Pons (tissue), 1 donor: ENCODE measurements around the gene SLC48A1.
"Not testable (repeated sequence)": the region's sequence is repeated elsewhere in the genome, so short reads cannot be mapped to it uniquely, and the experiment has no call there.

Source experiments
- DNase-seq: peaks from one replicate; pipeline ENCODE4 v3.0.0-alpha.2; 2016; ENCODE audit warnings: low spot score

SLC48A1 gene

DNA sequence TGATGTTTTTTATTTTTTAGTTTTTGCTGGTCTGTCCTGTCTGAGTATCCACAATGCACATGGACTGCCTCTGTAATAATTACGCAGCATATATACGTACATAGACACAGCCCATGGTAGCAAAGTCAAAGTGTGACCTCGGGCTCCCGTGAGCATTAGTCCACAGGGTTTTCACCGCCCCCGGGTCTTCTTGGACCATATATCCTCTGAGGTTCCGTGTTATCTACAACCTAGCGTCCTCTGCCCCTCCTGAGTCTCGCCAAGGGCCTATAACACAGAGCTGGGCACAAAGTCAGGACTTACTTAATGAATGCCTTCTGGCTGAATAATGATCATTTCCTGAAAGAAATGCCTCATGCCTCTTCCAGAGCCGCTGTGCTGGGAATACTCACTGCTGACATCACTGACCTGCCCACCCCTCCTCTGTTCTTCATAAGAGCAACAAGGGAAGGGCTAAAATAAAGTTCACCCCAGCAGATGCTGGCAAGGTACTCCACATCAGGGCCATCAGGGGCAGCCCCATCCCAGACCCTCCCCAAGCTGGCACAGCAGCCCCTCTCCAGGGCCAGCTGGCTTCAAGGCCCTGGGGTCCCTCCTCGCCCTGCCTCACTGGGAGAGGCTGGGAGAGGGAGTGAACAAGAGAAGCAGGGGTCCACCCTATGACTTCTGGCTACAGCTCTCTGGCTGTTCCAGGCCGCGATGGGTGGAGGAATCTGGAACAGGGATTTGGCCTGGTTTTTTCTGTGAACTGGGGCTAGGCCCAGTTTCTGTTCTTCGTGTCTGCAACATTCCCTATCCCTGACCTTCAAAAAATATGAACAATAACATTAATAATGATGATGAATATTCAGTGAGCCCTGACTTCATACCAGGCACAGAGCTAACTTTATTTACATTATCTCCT, 38.8 kb downstream of the SLC48A1 start:
- DNase-seq, result no peak

DNA sequence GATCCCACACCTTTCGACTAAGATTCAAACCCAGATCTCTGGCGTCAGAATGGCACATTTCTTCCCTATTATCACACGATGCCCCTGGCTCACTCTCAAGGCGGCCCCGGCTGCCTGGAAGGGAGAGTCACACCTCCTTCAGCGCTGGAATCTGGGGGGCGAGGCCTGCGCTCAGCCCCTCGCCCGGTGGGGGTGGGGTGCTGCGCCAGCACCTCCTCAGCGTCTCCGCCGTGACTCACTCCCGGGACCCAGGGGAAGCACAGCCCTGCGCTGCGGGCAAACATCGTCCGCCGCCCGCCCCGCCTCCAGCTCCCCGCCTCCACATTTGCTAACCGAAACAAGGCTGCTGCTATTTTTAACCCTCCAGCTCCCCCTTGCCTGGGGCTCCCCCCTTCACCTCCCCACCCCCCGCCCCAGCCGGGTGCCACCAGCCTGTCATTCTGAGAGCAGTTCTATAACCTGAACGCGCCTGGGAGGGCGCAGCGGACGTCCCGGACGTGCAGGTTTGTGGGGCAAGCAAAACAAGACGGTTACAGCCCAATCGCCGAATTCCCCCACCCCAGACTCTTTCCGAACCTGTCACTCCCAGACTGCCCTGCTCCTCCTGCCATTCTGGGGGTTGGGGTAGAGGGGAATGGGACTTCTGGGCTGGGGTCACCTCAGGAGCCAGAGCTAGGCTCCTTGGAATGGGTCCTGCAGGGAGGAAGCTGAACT, 39.9 kb downstream of the SLC48A1 start:
- DNase-seq, result no peak

GRCh38 chr12:47813511-47814196, 40.6 kb downstream of the SLC48A1 start:
- DNase-seq, result no peak

GRCh38 chr12:47814539-47815170, 41.6 kb downstream of the SLC48A1 start:
- no peak for DNase-seq

- not testable (repeated sequence) for DNase-seq
These were observed 42.4 kb downstream of the SLC48A1 start for GRCh38 chr12:47815447-47815846.

DNA sequence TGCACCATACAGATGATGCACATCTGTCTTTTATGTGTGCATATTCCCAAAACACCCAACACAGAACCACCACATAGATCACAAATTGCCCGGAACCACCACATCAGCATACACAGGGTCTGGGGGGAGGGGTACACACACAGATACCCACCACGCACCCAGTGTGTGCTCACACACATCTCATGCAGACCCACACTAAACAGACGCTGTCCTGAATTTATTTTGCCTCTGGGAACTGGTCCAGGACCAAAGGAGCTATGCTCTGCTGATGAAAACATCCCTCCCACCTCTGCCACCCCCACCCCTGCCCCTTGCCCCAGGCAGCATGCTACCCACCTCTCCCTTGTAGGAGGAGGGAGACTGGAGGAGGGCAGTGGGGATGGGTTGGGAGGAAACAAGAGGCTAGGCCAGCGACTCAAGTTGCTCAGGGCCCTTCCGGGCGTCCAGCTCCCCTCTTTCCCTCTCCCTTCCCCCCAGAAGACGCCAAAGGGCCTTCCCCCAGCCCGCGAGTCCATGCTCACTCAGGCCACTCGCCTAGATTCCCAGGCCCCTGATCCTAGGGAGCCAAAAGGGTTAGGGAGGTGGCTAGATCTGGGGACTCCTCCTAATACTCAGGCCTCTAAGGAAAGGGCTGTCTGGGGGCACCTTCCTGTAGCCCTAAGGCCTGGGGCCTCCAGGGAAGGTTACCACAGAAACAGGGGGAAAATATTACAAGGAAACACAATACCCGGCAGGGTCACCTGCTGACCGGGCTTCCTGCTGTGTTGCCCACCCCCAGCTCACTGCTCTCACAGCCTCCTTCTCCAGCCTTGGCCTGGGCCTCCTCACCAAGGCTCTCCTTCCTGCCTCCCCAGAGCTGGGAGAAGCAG, 43.6 kb downstream of the SLC48A1 start:
- no peak for DNase-seq

- DNase-seq, result no peak
These were observed 44.4 kb downstream of the SLC48A1 start for GRCh38 chr12:47817272-47818006.

- no peak for DNase-seq
These were observed 45.0 kb downstream of the SLC48A1 start for GRCh38 chr12:47818007-47818376.

DNA sequence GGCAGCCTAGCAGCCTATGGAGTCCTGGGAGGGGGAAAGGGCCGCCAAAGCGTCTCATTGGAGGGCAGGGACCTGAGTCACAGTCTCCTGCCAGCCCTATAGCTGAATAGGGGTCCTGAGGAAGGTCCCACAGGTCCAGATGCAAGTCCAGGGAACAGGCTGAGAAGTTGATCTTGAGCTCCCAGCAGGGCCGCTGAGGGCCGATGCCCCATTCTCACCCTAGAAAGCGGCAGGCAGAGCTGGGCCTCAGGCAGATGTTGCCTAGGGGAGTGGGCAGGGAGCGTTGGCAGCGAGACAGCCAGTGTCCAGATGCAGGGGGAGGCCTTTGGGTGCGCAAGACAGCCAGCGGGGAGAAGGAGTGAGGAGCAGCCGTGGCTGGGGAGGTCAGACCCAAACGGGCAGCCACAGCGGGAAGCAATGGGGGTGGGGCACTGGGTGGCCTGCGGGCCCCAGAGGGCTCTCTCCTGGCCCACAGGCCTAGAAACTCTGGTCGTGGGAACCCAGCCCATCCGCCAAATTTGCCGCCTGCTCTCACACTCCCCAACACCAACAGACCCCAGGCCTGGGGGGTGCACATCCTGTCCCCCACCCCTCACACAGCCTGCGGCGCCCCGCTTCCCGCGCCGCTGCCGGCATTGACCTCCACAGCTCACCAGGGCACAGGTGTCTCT, 45.6 kb downstream of the SLC48A1 start:
- DNase-seq, result no peak

- DNase-seq, result no peak
These were observed 46.3 kb downstream of the SLC48A1 start for GRCh38 chr12:47819138-47819895.

DNA sequence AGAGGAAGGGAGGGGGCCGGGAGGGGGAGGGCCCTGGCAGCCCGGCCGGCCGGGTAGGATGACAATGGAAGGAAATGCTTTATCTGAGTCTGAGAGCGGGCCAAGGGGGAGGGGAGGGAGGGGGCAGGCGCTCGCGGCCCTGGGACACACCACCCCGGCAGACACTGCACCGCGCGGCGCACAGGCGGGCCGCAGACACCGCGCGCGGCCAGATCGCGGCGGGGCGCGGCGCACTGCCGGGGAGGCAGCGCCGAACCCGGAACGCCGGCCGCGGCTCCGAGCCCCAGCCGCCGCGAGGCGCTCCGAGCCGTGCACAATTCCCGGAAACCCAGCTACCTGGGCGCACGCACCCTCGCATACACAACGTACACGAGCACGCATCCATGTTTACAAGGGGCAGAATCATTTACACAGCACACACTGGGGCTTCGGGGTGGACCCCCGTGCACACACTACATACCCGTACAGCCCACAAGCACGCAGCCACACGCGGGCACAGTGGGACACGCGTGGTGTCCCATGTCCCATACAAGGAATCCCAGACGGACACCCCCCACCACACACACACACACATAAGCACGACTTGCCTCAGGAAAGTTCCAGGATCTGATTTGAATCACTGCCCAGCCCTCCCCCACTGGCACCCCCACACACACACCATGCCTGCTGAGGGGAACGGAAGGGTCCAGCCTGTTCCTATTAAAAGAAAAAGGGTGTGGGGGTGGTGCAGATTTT, 47.0 kb downstream of the SLC48A1 start, which contains the start of gene HDAC7:
Gene HDAC7, minus strand, starts transcription at position 8 of the 735 bp plus-strand sequence. CDS start 118 bp downstream, outside the sequence.
- DNase-seq, result peak; percentile 55

DNA sequence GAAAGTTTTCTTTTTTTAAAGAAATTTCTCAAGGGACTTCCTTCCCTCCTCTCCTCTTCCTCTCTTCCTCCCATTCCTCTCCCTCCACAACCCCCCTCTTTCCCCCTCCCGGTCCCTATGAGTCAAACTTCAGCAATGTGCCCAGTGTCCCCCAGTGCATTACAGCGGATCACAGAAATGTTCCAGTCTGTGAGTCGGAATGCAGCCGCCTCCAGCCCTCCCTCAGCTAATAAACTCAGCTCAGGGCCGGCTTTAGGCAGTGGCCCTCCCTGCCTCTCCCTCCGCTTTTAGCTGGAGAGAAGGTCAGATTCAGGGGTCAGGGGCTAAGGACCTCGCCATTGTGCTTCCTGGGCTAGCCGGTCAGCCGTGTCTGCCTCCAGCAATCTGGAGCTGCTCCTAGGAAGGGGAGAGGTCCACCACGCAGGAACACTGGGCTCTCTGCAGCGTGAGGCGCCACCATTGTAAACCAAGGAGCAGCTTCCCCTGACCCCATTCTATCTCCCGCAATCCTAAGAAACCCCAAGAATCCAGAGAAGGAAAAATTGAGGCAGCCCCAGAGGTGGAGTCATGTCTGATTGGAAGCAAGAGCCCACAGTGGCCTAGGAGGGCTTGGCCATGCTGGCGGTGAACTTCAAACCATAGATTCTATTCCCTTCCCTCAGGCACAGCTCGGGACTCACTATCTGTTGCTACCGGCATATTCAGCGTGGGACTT, 47.8 kb downstream of the SLC48A1 start:
- no peak for DNase-seq

GRCh38 chr12:47821346-47821706, 48.3 kb downstream of the SLC48A1 start:
- DNase-seq, result no peak

DNA sequence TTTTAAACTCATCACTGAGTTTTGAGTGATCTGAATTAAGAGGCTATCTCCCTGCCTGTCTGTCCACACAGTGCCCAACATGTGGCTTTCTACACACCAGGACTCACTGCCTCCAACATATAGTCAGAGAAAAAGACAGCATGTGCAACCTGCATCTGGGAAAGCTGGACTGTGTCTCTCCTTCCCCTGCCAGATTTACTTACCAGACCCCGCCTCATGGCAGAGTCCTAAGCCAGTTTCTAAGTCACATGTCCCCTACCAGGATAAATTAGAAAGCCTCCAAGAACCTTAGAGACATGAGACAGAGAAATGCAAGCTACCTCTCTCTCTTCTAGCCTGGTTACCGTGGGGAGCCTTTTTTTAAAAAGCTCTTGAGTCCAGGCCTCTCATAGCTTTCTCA, 49.4 kb downstream of the SLC48A1 start:
- DNase-seq, result no peak

GRCh38 chr12:47822863-47823262, 49.8 kb downstream of the SLC48A1 start:
- DNase-seq, result no peak

GRCh38 chr12:47823422-47824086, 50.5 kb downstream of the SLC48A1 start:
- DNase-seq, result no peak

GRCh38 chr12:47824198-47824597, 51.2 kb downstream of the SLC48A1 start:
- DNase-seq, result no peak
